Bone marrow (tissue), 2 donors: ENCODE measurements around the gene GRID1.

ENCODE experiments used
- DNase-seq, 2 donors: peaks; one replicate each; lab custom pipeline; 2025; lab: John Stamatoyannopoulos, UW

GRID1 gene

GRCh38 chr10:85598646-85599045 is 767.9 kb downstream of the GRID1 start:
- no peak for DNase-seq

- no peak for DNase-seq
Observed at GRCh38 chr10:85597006-85597405, 769.6 kb downstream of the GRID1 start.

GRCh38 chr10:85596389-85596788 is 770.2 kb downstream of the GRID1 start:
- DNase-seq, result no peak

- no peak for DNase-seq
Observed at GRCh38 chr10:85594239-85594638, 772.4 kb downstream of the GRID1 start.

- DNase-seq, result no peak
Observed at GRCh38 chr10:85593226-85593772, 773.3 kb downstream of the GRID1 start.

GRCh38 chr10:85581371-85581770 is 785.2 kb downstream of the GRID1 start:
- no peak for DNase-seq

- DNase-seq, result no peak
Observed at GRCh38 chr10:85580585-85580984, 786.0 kb downstream of the GRID1 start.

GRCh38 chr10:85578860-85579259 is 787.7 kb downstream of the GRID1 start:
- no peak for DNase-seq

- no peak for DNase-seq
Observed at GRCh38 chr10:85575441-85575840, 791.2 kb downstream of the GRID1 start.

- DNase-seq, result no peak
Observed at GRCh38 chr10:85570871-85571270, 795.7 kb downstream of the GRID1 start.

GRCh38 chr10:85565381-85565780 is 801.2 kb downstream of the GRID1 start:
- DNase-seq, result no peak

- DNase-seq, result no peak
Observed at GRCh38 chr10:85558533-85558932, 808.1 kb downstream of the GRID1 start.

GRCh38 chr10:85557706-85558105 is 808.9 kb downstream of the GRID1 start:
- DNase-seq, result no peak

GRCh38 chr10:85557077-85557476 is 809.5 kb downstream of the GRID1 start:
- DNase-seq, result no peak
